ENCODE data around the gene FRMD4A.
"Not testable (repeated sequence)": the region's sequence is repeated elsewhere in the genome, so short reads cannot be mapped to it uniquely, and the experiment has no call there.

The FRMD4A gene

DNA sequence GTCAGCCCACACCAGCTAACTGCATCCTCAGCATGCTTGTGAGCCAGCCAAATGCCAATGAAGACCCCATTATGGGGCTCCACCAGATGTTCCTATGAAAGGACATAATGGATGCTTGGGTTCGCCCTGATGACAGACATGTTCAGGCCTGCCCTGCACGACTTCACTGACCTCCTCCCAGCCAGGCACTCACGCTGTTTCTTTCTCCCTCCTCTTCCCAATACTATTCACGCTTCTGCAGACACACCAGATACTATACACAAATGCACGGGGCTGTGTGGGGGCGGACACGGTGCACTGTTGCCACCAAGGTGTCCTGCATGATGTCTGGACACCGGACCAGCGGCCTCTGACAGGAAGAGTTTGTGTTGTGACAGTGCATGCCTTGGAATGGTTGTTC, 459.7 kb downstream of the FRMD4A start:
- TF ChIP-seq, protein P1, sequence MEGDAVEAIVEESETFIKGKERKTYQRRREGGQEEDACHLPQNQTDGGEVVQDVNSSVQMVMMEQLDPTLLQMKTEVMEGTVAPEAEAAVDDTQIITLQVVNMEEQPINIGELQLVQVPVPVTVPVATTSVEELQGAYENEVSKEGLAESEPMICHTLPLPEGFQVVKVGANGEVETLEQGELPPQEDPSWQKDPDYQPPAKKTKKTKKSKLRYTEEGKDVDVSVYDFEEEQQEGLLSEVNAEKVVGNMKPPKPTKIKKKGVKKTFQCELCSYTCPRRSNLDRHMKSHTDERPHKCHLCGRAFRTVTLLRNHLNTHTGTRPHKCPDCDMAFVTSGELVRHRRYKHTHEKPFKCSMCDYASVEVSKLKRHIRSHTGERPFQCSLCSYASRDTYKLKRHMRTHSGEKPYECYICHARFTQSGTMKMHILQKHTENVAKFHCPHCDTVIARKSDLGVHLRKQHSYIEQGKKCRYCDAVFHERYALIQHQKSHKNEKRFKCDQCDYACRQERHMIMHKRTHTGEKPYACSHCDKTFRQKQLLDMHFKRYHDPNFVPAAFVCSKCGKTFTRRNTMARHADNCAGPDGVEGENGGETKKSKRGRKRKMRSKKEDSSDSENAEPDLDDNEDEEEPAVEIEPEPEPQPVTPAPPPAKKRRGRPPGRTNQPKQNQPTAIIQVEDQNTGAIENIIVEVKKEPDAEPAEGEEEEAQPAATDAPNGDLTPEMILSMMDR (IDR thresholded peaks at IDR 0.05; ENCODE audit: control extremely low read depth, extremely low read depth, low read depth, missing control alignments) = no peak
- POLR2A ChIA-PET = no interaction called here
- no peak for DNase-seq (ENCODE audit: extremely low spot score)
- CTCF ChIA-PET = no interaction called here

DNA sequence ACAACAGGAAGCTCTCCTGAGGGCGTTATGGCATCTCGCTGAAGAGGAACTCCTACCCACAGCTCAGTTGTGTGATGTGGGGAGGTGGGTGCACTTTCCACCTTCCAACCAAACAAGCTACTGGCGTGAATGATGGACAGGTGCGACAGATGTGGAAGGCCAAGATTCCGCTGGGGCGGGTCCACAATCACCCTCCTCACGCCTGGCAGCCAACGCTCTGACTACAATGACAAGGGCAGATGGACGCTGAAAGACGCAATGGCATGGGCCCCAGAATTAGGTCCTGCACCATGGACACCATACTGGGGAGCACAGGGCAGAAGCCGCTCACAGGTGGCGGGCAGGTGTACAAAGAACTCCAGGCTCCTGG, 461.4 kb downstream of the FRMD4A start:
- TF ChIP-seq, protein P1 (IDR thresholded peaks at IDR 0.05; ENCODE audit: control extremely low read depth, extremely low read depth, low read depth, missing control alignments) = no peak
- no peak for DNase-seq (ENCODE audit: extremely low spot score)
- POLR2A ChIA-PET = no interaction called here
- CTCF ChIA-PET = interaction anchor here (1.1 to 1.8 kb wide), 2 partner anchors 59 to 82 kb away, joined by 4 to 5 read pairs; no protein-coding TSS in a partner anchor

DNA sequence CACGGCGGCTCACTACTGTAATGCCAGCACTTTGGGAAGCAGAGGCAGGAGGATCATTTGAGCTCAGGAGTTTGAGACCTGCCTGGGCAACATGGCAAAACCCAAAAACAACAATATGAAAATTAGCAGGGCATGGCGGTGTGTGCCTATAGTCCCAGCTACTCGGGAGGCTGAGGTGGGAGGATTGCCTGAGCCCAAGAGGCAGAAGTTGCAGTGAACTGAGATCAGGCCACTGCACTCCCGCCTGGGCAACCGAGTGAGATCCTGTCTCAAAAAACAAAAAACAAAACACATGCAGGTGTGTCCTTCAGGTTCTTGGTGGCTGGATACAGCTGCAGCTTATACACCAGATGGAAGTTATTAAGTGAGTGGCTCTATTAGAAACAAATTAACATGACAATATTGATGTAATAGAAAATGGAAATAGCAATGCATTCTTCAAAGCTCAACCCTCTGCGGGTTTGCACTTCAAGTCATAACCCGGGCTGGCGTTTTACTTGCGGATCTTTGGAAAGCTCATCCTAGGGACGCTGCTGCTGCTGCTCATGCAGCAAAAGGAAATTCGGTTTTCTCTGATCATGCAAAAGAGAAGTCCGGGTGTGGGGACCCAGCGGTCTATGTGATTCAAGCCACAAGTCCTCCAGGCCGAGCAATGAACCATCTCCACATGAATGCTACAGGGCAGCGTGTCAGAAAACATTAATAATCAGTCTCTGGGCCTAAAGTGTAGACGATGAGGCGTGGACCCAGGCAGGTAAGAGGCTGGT, 462.0 kb downstream of the FRMD4A start:
- DNase-seq (ENCODE audit: extremely low spot score) = no peak
- TF ChIP-seq, protein P1 (IDR thresholded peaks at IDR 0.05; ENCODE audit: control extremely low read depth, extremely low read depth, low read depth, missing control alignments) = no peak
- POLR2A ChIA-PET = no interaction called here
- CTCF ChIA-PET = interaction anchor here (1.1 to 1.8 kb wide), 2 partner anchors 59 to 82 kb away, joined by 4 to 5 read pairs; no protein-coding TSS in a partner anchor

DNA sequence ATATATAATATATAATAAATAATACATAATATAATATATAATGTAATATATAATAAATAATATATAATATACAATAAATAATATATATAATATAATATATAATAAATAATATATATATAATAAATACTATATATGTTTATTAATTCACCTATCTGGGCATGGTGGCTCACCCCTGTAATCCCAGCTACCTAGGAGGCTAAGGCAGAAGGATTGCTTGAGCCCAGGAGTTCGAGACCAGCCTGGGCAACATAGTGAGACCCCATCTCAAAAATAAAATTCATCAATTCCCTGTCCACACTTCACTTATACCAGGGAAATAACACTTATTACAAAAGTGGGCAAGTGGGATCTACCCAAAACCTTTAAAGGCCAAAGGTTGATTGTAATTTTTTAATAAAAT, 462.9 kb downstream of the FRMD4A start:
- ChIA-PET POLR2A (no interaction called here), CTCF (interaction anchor here (1.8 kb wide), 1 partner anchor 81 kb away, joined by 5 read pairs; no protein-coding TSS in a partner anchor)
- TF ChIP-seq, protein P1 (IDR thresholded peaks at IDR 0.05; ENCODE audit: control extremely low read depth, extremely low read depth, low read depth, missing control alignments) = no peak
- no peak for DNase-seq (ENCODE audit: extremely low spot score)

DNA sequence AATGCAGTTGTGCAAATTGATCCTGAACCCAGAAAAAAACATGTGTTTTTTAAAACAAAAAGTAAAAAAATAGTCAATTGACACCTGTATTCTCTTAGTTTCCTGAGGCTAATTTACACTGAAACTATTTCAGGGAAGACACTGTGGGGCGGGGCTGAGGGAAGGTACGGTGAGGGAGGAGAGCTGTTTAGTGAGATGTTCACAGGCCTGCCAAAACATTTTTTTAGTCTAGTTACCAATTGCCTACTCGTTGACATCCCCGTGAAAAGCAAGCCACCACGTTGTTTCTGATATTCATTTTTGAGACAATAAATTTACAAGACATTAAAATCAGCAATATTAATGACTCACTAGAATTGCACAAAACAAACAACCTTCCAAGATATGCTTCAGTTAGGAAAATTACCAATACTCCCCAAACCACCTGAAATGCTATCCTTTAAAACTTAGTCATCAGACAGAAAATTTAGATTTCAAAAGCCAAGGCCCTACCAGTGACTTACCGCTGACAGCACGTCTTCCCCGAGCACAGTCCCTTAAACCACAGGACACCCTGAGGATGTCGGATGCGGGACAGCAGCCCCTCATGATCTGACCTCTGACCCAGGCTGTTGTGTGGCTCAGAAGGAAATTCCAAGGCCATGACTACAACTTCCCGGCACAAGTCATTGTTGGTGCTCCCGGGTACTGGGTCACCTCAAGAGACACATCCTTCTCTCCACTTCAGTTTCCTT, 464.8 kb downstream of the FRMD4A start:
- POLR2A ChIA-PET = no interaction called here
- TF ChIP-seq, protein P1 (IDR thresholded peaks at IDR 0.05; ENCODE audit: control extremely low read depth, extremely low read depth, low read depth, missing control alignments) = no peak
- DNase-seq (ENCODE audit: extremely low spot score) = no peak
- CTCF ChIA-PET = interaction anchor here (2.6 kb wide), 1 partner anchor 11 kb away, joined by 8 read pairs; no protein-coding TSS in a partner anchor

DNA sequence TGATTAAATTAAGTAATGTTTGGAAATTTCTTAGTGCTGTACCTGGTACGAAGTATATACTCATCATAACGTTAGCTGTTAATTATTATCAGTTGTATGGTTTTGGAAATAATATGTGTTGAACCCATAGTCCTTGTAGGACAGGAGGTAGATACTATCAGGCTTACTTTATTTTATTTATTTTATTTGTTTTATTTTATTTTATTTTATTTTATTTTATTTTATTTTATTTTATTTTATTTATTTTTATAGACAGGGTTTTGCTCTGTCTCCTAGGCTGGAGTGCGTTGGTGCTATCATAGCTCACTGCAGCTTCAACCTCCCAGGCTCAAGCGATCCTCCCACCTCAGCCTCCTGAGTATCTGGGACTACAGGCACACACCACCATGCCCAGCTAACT, 465.5 kb downstream of the FRMD4A start:
- DNase-seq (ENCODE audit: extremely low spot score); POLR2A ChIA-PET: not testable (repeated sequence)
- CTCF ChIA-PET = interaction anchor here (2.6 kb wide), 1 partner anchor 10 kb away, joined by 8 read pairs; no protein-coding TSS in a partner anchor
